Naive thymus-derived CD4-positive, alpha-beta T cell (primary cell): ENCODE measurements around the gene EFNA2. TPM values are rescaled to one million over a fixed set of nuclear protein-coding genes. Genes with fewer than 3 reads are reported as not detected.

ENCODE experiments used
- ATAC-seq: fragments of 150-1000 bp; cut with Tn5 transposase; 2 replicates; pipeline ENCODE4 v1.10.0; 2021; ENCODE audit warnings: mild to moderate bottlenecking, moderate library complexity
- CTCF ChIA-PET: fragments of 350-600 bp; sonication (Branson Sonifier 250); formaldehyde crosslinking; loops from one replicate; lab custom pipeline; 2021; ENCODE audit warnings: antibody characterized with exemption; lab: Charles Lee
- POLR2A ChIA-PET: fragments of 350-600 bp; sonication (Branson Sonifier 250); formaldehyde crosslinking; loops from one replicate; lab custom pipeline; 2021; ENCODE audit warnings: antibody characterized with exemption, inconsistent platforms; lab: Charles Lee
- DNase-seq, 9 donors: peaks; one replicate each; pipeline versions ENCODE4 v3.0.0 to v3.0.0-alpha.2; 2020 to 2022; ENCODE audit warnings: mixed read lengths in 1 of 9
- H3K27ac ChIP-seq: one replicate; pipeline ENCODE4 v1.7.0; 2013; ENCODE audit warnings: mild to moderate bottlenecking, low read depth, low read length, moderate library complexity
- H3K27me3 ChIP-seq, 2 donors: one replicate each; pipeline ENCODE4 v1.7.0; 2013; ENCODE audit warnings: low read length in 2 of 2, mild to moderate bottlenecking in 2 of 2, moderate library complexity in 2 of 2; ENCODE audit not compliant: control insufficient read depth in 2 of 2, insufficient read depth in 2 of 2
- H3K36me3 ChIP-seq, 3 experiments: 1 replicate in 2 of 3; 2 replicates in 1 of 3; pipeline ENCODE4 v1.7.0; 2013; ENCODE audit warnings: low read length in 3 of 3, mild to moderate bottlenecking in 3 of 3, moderate library complexity in 1 of 3; ENCODE audit not compliant: insufficient read depth in 3 of 3, control insufficient read depth in 2 of 3
- H3K4me1 ChIP-seq, 2 donors: one replicate each; pipeline ENCODE4 v1.7.0; 2013; ENCODE audit warnings: low read length in 2 of 2, mild to moderate bottlenecking in 2 of 2, moderate library complexity in 1 of 2; ENCODE audit not compliant: control insufficient read depth in 2 of 2, insufficient read depth in 2 of 2
- H3K4me3 ChIP-seq: 2 replicates; pipeline ENCODE4 v1.7.0; 2013; ENCODE audit warnings: mild to moderate bottlenecking, low read length
- H3K9me3 ChIP-seq, 3 experiments: 1 replicate in 2 of 3; 2 replicates in 1 of 3; pipeline ENCODE4 v1.7.0; 2013; ENCODE audit warnings: low read length in 3 of 3; ENCODE audit not compliant: control insufficient read depth in 2 of 3
- H3K27ac Mint-ChIP-seq, 9 donors: one replicate each; pipeline ENCODE4 v1.8.0; 2020 to 2022; ENCODE audit warnings: mixed read lengths in 9 of 9, mild to moderate bottlenecking in 8 of 9, moderate library complexity in 5 of 9, inconsistent platforms in 2 of 9
- H3K27me3 Mint-ChIP-seq, 5 donors: one replicate each; pipeline ENCODE4 v1.8.0; 2021 to 2022; ENCODE audit warnings: mixed read lengths in 5 of 5, mild to moderate bottlenecking in 1 of 5
- H3K36me3 Mint-ChIP-seq, 5 donors: one replicate each; pipeline ENCODE4 v1.8.0; 2020 to 2022; ENCODE audit warnings: mixed read lengths in 5 of 5, mild to moderate bottlenecking in 3 of 5, inconsistent platforms in 1 of 5
- H3K4me1 Mint-ChIP-seq, 7 donors: one replicate each; pipeline ENCODE4 v1.8.0; 2020 to 2022; ENCODE audit warnings: mixed read lengths in 7 of 7, mild to moderate bottlenecking in 3 of 7, inconsistent platforms in 1 of 7
- H3K4me3 Mint-ChIP-seq, 10 donors: one replicate each; pipeline ENCODE4 v1.8.0; 2020 to 2022; ENCODE audit warnings: mild to moderate bottlenecking in 10 of 10, mixed read lengths in 10 of 10, moderate library complexity in 6 of 10, inconsistent platforms in 2 of 10
- H3K9me3 Mint-ChIP-seq, 11 donors: one replicate each; pipeline ENCODE4 v1.8.0; 2020 to 2022; ENCODE audit warnings: mixed read lengths in 11 of 11, mild to moderate bottlenecking in 4 of 11, inconsistent platforms in 1 of 11, moderate library complexity in 1 of 11
- intact Hi-C, 2 donors: fragments of 100-400 bp; cut with micrococcal nuclease; formaldehyde crosslinking; loops; one replicate each; pipeline ENCODE4 v1.15.1; 2023
- polyA plus RNA-seq, 2 donors: library from polyadenylated mRNA; unstranded; fragments of 300-500 nt; fragmentation: Illumina TruSeq; gene quantifications; one replicate each; pipeline ENCODE4 v1.2.3, GENCODE V29; 2021
- total RNA-seq, 6 experiments: library from RNA in 5 of 6; stranded (reverse) in 5 of 6; gene quantifications; 1 replicate in 5 of 6; 2 replicates in 1 of 6; pipeline ENCODE4 v1.2.3 and lab custom pipeline; 2021 to 2026

EFNA2 gene
- total and polyA plus RNA-seq, 7 experiments from 2014 or later = not detected

- no peak overlapping the region for H3K4me3 ChIP-seq
Observed at GRCh38 chr19:1258163-1258492, 27.5 kb upstream of the EFNA2 start.

GRCh38 chr19:1258707-1259205, 26.9 kb upstream of the EFNA2 start:
- Mint-ChIP-seq H3K4me3 (peak overlapping the region; percentile 82 to 90 (median 88)), H3K27me3 (no peaks in the 10 kb centered on the region), H3K4me1 (peaks cover 26 to 62% (median 55%) of the 10 kb centered on the region in 7 donors), H3K36me3 (peaks cover 0 to 14% (median 4%) of the 10 kb centered on the region in 5 donors), H3K9me3 (no peaks in the 10 kb centered on the region), H3K27ac (peak overlapping the region; percentile 92 to 98 (median 97))
- Histone ChIP-seq H3K27ac (peak overlapping the region; percentile 99), H3K27me3 (no peaks in the 10 kb centered on the region), H3K36me3 (peaks cover 19 to 43% (median 28%) of the 10 kb centered on the region in 3 experiments), H3K9me3 (no peaks in the 10 kb centered on the region), H3K4me1 (peaks cover 59 to 66% of the 10 kb centered on the region in 2 donors), H3K4me3 (peak overlapping the region; percentile 73)
- POLR2A ChIA-PET = interaction anchor here (2.4 to 14.9 kb wide), 3 partner anchors 8 to 16 kb away, joined by 13 to 366 read pairs (median 229); partner anchors contain the start of genes ATP5F1D, CIRBP and FAM174C
- intact Hi-C loops = loop anchor here in 1 of 2 donors (1.0 kb wide), 1 partner anchor 9 kb away; no protein-coding TSS in a partner anchor
- ATAC-seq (no peak), DNase-seq (no peak)
- CTCF ChIA-PET = interaction anchor here (0.6 to 3.5 kb wide), 4 partner anchors 8 to 81 kb away, joined by 3 to 16 read pairs (median 6); partner anchors contain the start of gene CIRBP

More at GRCh38 chr19:1258163-1258492, 27.5 kb upstream of the EFNA2 start:
- H3K9me3 ChIP-seq = no peaks in the 10 kb centered on the region
- H3K27ac ChIP-seq = peak overlapping the region; percentile 99
- H3K4me3 Mint-ChIP-seq = peak overlapping the region in 9 of 10 donors; percentile 44 to 90 (median 88)
- H3K9me3 Mint-ChIP-seq = no peaks in the 10 kb centered on the region
- H3K27ac Mint-ChIP-seq = peak overlapping the region; percentile 62 to 98 (median 96)
- ATAC-seq = no peak
- no peak for DNase-seq
- CTCF ChIA-PET = interaction anchor here (1.7 to 3.5 kb wide), 3 partner anchors 9 to 14 kb away, joined by 5 to 16 read pairs (median 8); partner anchors contain the start of gene CIRBP
- H3K27me3 ChIP-seq = no peaks in the 10 kb centered on the region
- peaks cover 0 to 17% (median 4%) of the 10 kb centered on the region in 5 donors for H3K36me3 Mint-ChIP-seq
- peaks cover 64 to 71% of the 10 kb centered on the region in 2 donors for H3K4me1 ChIP-seq
- H3K27me3 Mint-ChIP-seq = no peaks in the 10 kb centered on the region
- peaks cover 26 to 63% (median 56%) of the 10 kb centered on the region in 7 donors for H3K4me1 Mint-ChIP-seq
- POLR2A ChIA-PET = interaction anchor here (2.4 to 14.9 kb wide), 3 partner anchors 9 to 17 kb away, joined by 13 to 366 read pairs (median 229); partner anchors contain the start of genes ATP5F1D, CIRBP and FAM174C
- intact Hi-C loops = no loop called here
- peaks cover 19 to 46% (median 29%) of the 10 kb centered on the region in 3 experiments for H3K36me3 ChIP-seq

GRCh38 chr19:1259206-1259875, 26.3 kb upstream of the EFNA2 start:
- peak overlapping the region; percentile 82 to 90 (median 88) for H3K4me3 Mint-ChIP-seq
- H3K27ac ChIP-seq = peak overlapping the region; percentile 99
- peak; percentile 43 for ATAC-seq
- ChIA-PET CTCF (interaction anchor here (0.6 to 3.5 kb wide), 3 partner anchors 9 to 82 kb away, joined by 3 to 16 read pairs (median 8); partner anchors contain the start of gene CIRBP), POLR2A (interaction anchor here (0.6 to 14.9 kb wide), 8 partner anchors 7 to 595 kb away, joined by 3 to 366 read pairs (median 9); partner anchors contain the start of genes ATP5F1D, CIRBP and FAM174C)
- intact Hi-C loops = loop anchor here in 1 of 2 donors (1.0 kb wide), 1 partner anchor 10 kb away; no protein-coding TSS in a partner anchor
- H3K36me3 Mint-ChIP-seq = peaks cover 0 to 14% (median 4%) of the 10 kb centered on the region in 5 donors
- H3K4me1 ChIP-seq = peaks cover 55 to 60% of the 10 kb centered on the region in 2 donors
- peak; percentile 64 to 80 (median 77) for DNase-seq
- no peaks in the 10 kb centered on the region for H3K9me3 ChIP-seq
- H3K27me3 ChIP-seq = no peaks in the 10 kb centered on the region
- H3K27me3 Mint-ChIP-seq = no peaks in the 10 kb centered on the region
- peaks cover 18 to 37% (median 23%) of the 10 kb centered on the region in 3 experiments for H3K36me3 ChIP-seq
- peaks cover 26 to 64% (median 55%) of the 10 kb centered on the region in 7 donors for H3K4me1 Mint-ChIP-seq
- H3K27ac Mint-ChIP-seq = peak overlapping the region; percentile 92 to 98 (median 97)
- H3K9me3 Mint-ChIP-seq = no peaks in the 10 kb centered on the region
- peak overlapping the region; percentile 73 for H3K4me3 ChIP-seq

- H3K9me3 Mint-ChIP-seq = no peaks in the 10 kb centered on the region
Observed at GRCh38 chr19:1259876-1260748, 25.6 kb upstream of the EFNA2 start.

GRCh38 chr19:1260749-1261537, 24.7 kb upstream of the EFNA2 start:
- Mint-ChIP-seq H3K9me3 (no peaks in the 10 kb centered on the region), H3K27me3 (no peaks in the 10 kb centered on the region), H3K27ac (peak overlapping the region; percentile 88 to 98 (median 96)), H3K4me1 (peaks cover 34 to 65% (median 54%) of the 10 kb centered on the region in 7 donors), H3K36me3 (peaks cover 0 to 7% (median 4%) of the 10 kb centered on the region in 5 donors), H3K4me3 (peak overlapping the region; percentile 83 to 93 (median 88))
- intact Hi-C loops = loop anchor here (1.0 to 10.0 kb wide), 4 partner anchors 8 to 594 kb away; partner anchors contain the start of genes CIRBP (in 2 of the 2) and FAM174C (in 1 of the 2)
- ATAC-seq (peak; percentile 91), DNase-seq (peak; percentile 95 to 98 (median 96))
- POLR2A ChIA-PET = interaction anchor here (1.0 to 14.9 kb wide), 9 partner anchors 6 to 589 kb away, joined by 3 to 366 read pairs (median 6); partner anchors contain the start of genes ATP5F1D, CIRBP and FAM174C
- CTCF ChIA-PET = interaction anchor here (0.8 to 3.5 kb wide), 4 partner anchors 7 to 17 kb away, joined by 3 to 16 read pairs (median 12); partner anchors contain the start of gene CIRBP
- H3K9me3 ChIP-seq = no peaks in the 10 kb centered on the region
- peaks cover 46 to 49% of the 10 kb centered on the region in 2 donors for H3K4me1 ChIP-seq
- no peaks in the 10 kb centered on the region for H3K27me3 ChIP-seq
- peaks cover 2 to 21% (median 7%) of the 10 kb centered on the region in 3 experiments for H3K36me3 ChIP-seq
- H3K27ac ChIP-seq = peak overlapping the region; percentile 99
- peak overlapping the region; percentile 95 for H3K4me3 ChIP-seq

More at GRCh38 chr19:1259876-1260748, 25.6 kb upstream of the EFNA2 start:
- ChIA-PET CTCF (interaction anchor here (2.9 to 3.5 kb wide), 2 partner anchors 8 to 16 kb away, joined by 8 to 16 read pairs; partner anchors contain the start of gene CIRBP), POLR2A (interaction anchor here (0.6 to 14.9 kb wide), 10 partner anchors 7 to 594 kb away, joined by 3 to 366 read pairs (median 6); partner anchors contain the start of genes ATP5F1D, CIRBP and FAM174C)
- Mint-ChIP-seq H3K4me1 (peaks cover 32 to 62% (median 51%) of the 10 kb centered on the region in 7 donors), H3K27ac (peak overlapping the region; percentile 92 to 98 (median 97)), H3K27me3 (no peaks in the 10 kb centered on the region), H3K4me3 (peak overlapping the region; percentile 83 to 91 (median 88)), H3K36me3 (peaks cover 0 to 8% (median 4%) of the 10 kb centered on the region in 5 donors)
- peaks cover 49 to 53% of the 10 kb centered on the region in 2 donors for H3K4me1 ChIP-seq
- peak overlapping the region; percentile 99 for H3K27ac ChIP-seq
- H3K36me3 ChIP-seq = peaks cover 10 to 29% (median 15%) of the 10 kb centered on the region in 3 experiments
- peak overlapping the region; percentile 73 for H3K4me3 ChIP-seq
- no peaks in the 10 kb centered on the region for H3K9me3 ChIP-seq
- intact Hi-C loops = loop anchor here (1.0 to 10.0 kb wide), 3 partner anchors 11 to 595 kb away; partner anchors contain the start of gene FAM174C (in 1 of the 2)
- DNase-seq (peak in 4 of 9 donors; percentile 34 to 72 (median 58)), ATAC-seq (peak; percentile 28)
- H3K27me3 ChIP-seq = no peaks in the 10 kb centered on the region
